Erythroblast (primary cell): Measurements from ENCODE around the gene PAQR9.
A peak's percentile ranks its signal among the peaks of the same experiment; 100 is the strongest.

Experiments used
- DNase-seq, 2 experiments: peaks; one replicate each; lab custom pipeline; 2025; lab: John Stamatoyannopoulos, UW
- GATA1 ChIP-seq: IDR thresholded peaks from 2 replicates; pipeline ENCODE4 v1.6.1; 2011; ENCODE audit warnings: low read depth, mild to moderate bottlenecking, control low read depth, low read length, moderate library complexity
- POLR2A ChIP-seq: IDR thresholded peaks from 2 replicates; pipeline ENCODE4 v1.6.1; 2011; ENCODE audit warnings: mild to moderate bottlenecking, low read length

PAQR9 gene

GRCh38 chr3:142952272-142953193 is 10.9 kb downstream of the PAQR9 start:
- no peak for TF ChIP-seq GATA1
- TF ChIP-seq POLR2A = no peak
- no peak for DNase-seq

- TF ChIP-seq POLR2A (no peak), GATA1 (no peak)
- no peak for DNase-seq
Observed at GRCh38 chr3:142951794-142952193, 11.7 kb downstream of the PAQR9 start.

GRCh38 chr3:142950972-142951371 is 12.5 kb downstream of the PAQR9 start:
- DNase-seq = no peak
- TF ChIP-seq GATA1 = no peak
- TF ChIP-seq POLR2A = no peak

- peak in 1 of 2 experiments; percentile 31 for DNase-seq
- TF ChIP-seq POLR2A (no peak), GATA1 (no peak)
Observed at GRCh38 chr3:142947799-142948575, 15.5 kb downstream of the PAQR9 start.

GRCh38 chr3:142947352-142947751 is 16.1 kb downstream of the PAQR9 start:
- TF ChIP-seq POLR2A (no peak), GATA1 (no peak)
- peak; percentile 26 to 27 for DNase-seq

GRCh38 chr3:142946861-142947260 is 16.6 kb downstream of the PAQR9 start:
- TF ChIP-seq POLR2A (no peak), GATA1 (no peak)
- no peak for DNase-seq

GRCh38 chr3:142945023-142945422 is 18.5 kb downstream of the PAQR9 start:
- TF ChIP-seq GATA1 = no peak
- no peak for TF ChIP-seq POLR2A
- DNase-seq = no peak

GRCh38 chr3:142944342-142944741 is 19.1 kb downstream of the PAQR9 start:
- no peak for DNase-seq
- TF ChIP-seq GATA1 = no peak
- TF ChIP-seq POLR2A = no peak

- no peak for DNase-seq
- TF ChIP-seq GATA1 = no peak
- no peak for TF ChIP-seq POLR2A
Observed at GRCh38 chr3:142943870-142944269, 19.6 kb downstream of the PAQR9 start.

GRCh38 chr3:142943349-142943748 is 20.1 kb downstream of the PAQR9 start:
- TF ChIP-seq GATA1 (no peak), POLR2A (no peak)
- no peak for DNase-seq

GRCh38 chr3:142941373-142942123 is 21.9 kb downstream of the PAQR9 start:
- TF ChIP-seq GATA1 (no peak), POLR2A (no peak)
- no peak for DNase-seq

- TF ChIP-seq GATA1 (no peak), POLR2A (no peak)
- DNase-seq = no peak
Observed at GRCh38 chr3:142940472-142940871, 23.0 kb downstream of the PAQR9 start.

GRCh38 chr3:142940000-142940399 is 23.5 kb downstream of the PAQR9 start:
- DNase-seq = no peak
- TF ChIP-seq POLR2A = no peak
- TF ChIP-seq GATA1 = no peak
